ENCODE results near the gene AKR1B1.
A peak's percentile ranks its signal among the peaks of the same experiment; 100 is the strongest.

The AKR1B1 gene

GRCh38 chr7:134469622-134470021 lies 10.7 kb upstream of the AKR1B1 start:
- DNase-seq (ENCODE audit: low spot score) = no peak

- no peak for DNase-seq (ENCODE audit: low spot score)
Measured at GRCh38 chr7:134468475-134468874, 9.6 kb upstream of the AKR1B1 start.

GRCh38 chr7:134468054-134468453 lies 9.2 kb upstream of the AKR1B1 start:
- DNase-seq (ENCODE audit: low spot score) = no peak

- DNase-seq (ENCODE audit: low spot score) = no peak
Measured at GRCh38 chr7:134465491-134465890, 6.6 kb upstream of the AKR1B1 start.

DNA sequence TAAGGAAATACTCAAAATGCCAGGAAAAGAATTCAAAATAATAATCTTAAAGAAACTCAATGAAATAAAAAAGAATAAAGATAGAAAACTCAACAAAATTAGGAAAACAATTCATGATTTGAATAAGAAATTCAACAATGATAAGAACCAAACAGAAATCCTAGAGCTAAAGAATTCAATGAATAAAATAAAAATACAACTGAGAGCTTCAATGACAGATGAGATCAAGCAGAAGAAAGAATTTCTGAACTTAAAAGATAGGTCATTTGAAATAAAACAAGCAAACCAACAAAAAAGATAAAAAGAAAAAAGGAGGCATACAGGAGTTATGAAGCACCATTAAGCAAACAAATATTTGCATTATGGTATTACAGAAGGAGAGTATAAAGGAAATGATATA lies 5.6 kb upstream of the AKR1B1 start:
- no peak for DNase-seq (ENCODE audit: low spot score)

DNA sequence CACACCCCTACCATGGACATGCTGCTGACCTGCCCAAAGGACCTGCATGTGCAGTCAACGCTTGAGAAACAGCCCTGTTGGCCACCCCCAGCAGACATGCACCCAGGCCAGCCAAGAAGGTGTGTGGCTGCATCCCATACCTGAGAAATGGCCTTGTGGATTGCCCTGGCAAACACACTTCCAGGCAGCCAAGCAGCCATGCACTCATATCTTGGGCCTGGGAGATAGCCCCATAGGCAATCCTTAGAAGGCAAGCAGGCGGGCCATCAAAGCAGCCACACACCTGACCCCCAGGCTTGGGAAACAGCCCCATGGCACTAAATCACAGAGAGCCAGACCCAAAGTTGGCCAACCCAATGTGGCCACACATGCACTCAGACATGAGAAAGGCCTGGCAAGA lies 4.9 kb upstream of the AKR1B1 start:
- no peak for DNase-seq (ENCODE audit: low spot score)

DNA sequence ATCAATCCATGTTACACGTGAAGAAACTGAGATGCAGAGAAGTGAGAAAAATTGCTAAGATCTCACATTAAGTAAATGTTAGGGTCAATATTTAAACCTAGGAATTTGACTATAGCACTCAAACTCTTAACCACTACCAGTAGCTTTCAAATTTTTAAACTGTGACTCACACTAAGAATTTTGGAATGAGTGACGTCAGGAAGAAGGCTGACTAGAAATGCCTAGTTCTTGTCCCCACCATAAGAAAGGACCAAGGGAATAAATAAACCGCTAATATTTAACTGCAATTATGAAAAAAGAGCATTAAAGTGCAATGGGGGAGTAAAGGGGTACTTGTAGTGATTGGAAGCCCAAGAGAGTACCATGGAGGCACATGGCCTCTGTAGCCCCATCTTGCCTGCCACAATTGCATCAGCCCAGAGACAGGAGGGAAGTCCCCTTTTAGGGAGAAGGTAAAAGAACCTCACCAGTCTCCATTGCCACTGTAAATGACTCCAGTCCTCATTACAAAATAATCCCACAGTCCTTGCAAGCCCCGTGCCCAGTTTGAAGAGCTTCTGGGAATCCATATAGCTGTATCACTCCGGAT lies 3.5 kb upstream of the AKR1B1 start:
- DNase-seq (ENCODE audit: low spot score) = no peak

- no peak for DNase-seq (ENCODE audit: low spot score)
Measured at GRCh38 chr7:134461916-134462315, 3.0 kb upstream of the AKR1B1 start.

DNA sequence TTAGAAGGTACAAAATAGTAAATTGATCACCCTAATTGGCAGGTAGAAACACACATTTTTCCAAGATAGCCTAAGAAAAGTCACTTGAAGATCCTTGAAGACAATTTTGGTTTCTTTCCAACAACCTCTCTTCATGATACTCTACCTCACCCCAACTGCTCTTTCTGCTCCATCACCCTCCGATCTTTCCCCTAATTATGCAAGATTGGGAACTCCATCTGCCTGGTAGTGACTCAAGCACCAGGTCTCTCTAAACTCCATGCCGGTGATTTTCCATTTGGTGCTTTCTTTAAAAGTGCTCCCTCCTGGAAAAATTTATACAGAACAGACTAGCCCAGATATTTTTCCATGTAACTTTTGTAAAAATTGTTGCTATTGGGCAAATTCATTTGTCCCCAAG lies 1.1 kb upstream of the AKR1B1 start:
- no peak for DNase-seq (ENCODE audit: low spot score)

DNA sequence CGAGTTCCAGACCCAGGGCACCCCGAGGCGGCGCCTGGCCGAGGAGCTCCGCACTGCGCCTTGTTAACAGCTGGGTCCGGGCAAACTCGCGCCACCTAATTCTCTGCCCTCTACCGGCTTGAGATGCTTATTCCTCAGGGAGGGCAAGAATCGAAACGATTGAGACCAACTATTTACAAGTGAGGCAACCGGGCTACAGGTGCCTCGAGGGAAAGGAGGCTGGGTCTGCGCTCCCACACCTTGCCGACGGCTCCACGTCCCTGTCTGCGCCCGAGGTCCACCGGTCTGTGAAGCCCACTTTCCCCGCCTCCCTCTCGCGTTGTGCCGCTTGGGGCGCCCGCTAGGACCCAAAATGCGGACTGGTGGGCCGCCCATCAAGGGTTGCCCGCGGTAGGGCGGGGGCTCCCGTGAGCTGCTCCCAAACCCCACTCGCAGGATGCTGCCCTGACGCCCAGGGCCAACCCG lies 527 bp downstream of the AKR1B1 start:
- DNase-seq (ENCODE audit: low spot score) = peak; percentile 54

DNA sequence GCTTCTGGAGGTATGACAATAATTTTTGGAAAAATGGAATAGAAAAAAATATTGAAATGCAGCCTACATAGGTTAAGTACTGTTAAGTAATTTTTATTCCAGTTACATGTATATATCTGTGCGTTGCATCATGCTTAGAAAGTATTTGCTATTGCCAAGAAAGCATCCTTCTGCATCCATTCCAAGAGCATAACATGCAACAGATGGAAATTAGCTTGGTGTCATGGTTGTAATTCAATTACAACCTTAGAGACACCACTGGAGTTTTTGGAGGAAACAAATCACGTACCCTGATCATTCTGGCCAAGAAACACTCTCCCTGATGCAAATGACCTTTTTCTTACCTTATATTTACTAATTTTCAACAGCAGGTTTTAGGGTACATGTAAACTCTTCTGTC lies 1.7 kb downstream of the AKR1B1 start:
- DNase-seq (ENCODE audit: low spot score) = no peak

- peak; percentile 71 for DNase-seq (ENCODE audit: low spot score)
Measured at GRCh38 chr7:134454277-134454676, 4.6 kb downstream of the AKR1B1 start.

DNA sequence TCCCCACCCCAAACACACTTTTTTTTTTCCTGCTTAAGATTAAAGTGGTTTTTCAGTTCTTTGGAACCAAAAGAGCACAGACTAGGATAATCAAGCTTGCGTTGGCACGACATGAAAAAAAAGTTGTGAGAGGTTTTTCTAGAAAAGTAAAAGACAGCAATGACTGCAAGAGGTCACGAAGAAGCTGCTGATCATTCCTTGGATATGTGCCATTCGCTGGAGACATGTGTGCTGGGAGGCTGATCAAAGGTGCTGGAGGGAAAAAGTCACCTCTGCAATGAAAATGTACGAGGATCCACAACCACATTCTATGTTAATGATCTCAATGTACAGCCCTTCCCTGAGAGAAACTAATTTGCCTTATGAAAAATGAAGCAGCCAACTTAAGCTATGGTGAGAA lies 5.4 kb downstream of the AKR1B1 start:
- no peak for DNase-seq (ENCODE audit: low spot score)

- no peak for DNase-seq (ENCODE audit: low spot score)
Measured at GRCh38 chr7:134452991-134453473, 5.9 kb downstream of the AKR1B1 start.

- DNase-seq (ENCODE audit: low spot score) = no peak
Measured at GRCh38 chr7:134452419-134452838, 6.5 kb downstream of the AKR1B1 start.

DNA sequence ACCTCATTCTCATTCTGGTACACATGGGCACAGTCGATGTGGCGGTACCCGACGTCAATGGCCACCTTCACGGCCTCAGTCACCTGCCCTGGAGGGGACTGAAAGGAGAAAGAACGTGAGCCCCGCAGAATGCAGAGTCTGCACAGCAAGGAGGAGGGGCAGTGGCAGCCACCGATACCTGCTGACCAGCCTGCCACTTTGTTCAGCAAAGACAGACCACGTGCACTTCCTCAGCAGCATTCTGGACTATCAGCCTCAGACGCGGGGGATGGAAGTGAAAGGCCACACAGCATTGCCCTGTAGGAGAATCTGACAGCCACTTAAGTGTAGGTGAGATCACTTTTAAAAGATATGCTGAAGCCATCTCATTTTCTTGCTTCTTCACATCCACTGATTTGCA lies 7.2 kb downstream of the AKR1B1 start:
- peak; percentile 37 for DNase-seq (ENCODE audit: low spot score)

- DNase-seq (ENCODE audit: low spot score) = no peak
Measured at GRCh38 chr7:134450294-134451000, 8.5 kb downstream of the AKR1B1 start.

DNA sequence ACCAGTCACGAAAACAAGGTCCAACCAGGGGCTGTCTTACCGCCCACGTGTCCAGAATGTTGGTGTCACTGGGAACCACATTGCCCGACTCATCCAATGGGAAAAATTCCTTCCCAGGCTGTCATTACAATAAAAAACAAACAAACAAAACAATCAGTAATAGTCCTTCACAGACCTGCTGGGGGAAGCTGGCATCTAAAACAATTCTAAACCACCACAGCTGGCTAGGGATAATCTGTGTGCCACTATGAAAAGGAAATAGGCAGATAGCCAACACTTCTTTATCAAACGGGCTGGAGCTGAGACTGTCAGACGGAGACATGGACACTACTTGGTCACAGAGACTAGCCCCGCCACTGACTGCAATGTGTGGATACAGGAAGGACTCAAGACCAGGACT lies 9.2 kb downstream of the AKR1B1 start:
- no peak for DNase-seq (ENCODE audit: low spot score)

- DNase-seq (ENCODE audit: low spot score) = no peak
Measured at GRCh38 chr7:134448356-134449229, 10.3 kb downstream of the AKR1B1 start.

- no peak for DNase-seq (ENCODE audit: low spot score)
Measured at GRCh38 chr7:134447383-134447782, 11.5 kb downstream of the AKR1B1 start.

GRCh38 chr7:134446923-134447322 lies 12.0 kb downstream of the AKR1B1 start:
- no peak for DNase-seq (ENCODE audit: low spot score)

GRCh38 chr7:134446446-134446845 lies 12.5 kb downstream of the AKR1B1 start:
- DNase-seq (ENCODE audit: low spot score) = no peak

- DNase-seq (ENCODE audit: low spot score) = no peak
Measured at GRCh38 chr7:134444961-134445315, 14.0 kb downstream of the AKR1B1 start.

Data from pons (tissue), 1 donor.